Sigmoid colon (tissue), 7 donors: ENCODE results near the gene WWC2. TPM values are rescaled to one million over a fixed set of nuclear protein-coding genes. Genes with fewer than 3 reads are reported as not detected.

Experiments
- DNase-seq: peaks from one replicate; pipeline ENCODE4 v3.0.0-alpha.2; 2019
- H3K27ac ChIP-seq, 4 donors: fragments of 200-600 bp; sonication (generic); one replicate each; pipeline ENCODE4 v1.5.1; 2016 to 2019; ENCODE audit warnings: mild to moderate bottlenecking in 1 of 4
- H3K27me3 ChIP-seq, 3 donors: fragments of 200-600 bp; sonication (generic); one replicate each; pipeline ENCODE4 v1.5.1; 2019; ENCODE audit warnings: mild to moderate bottlenecking in 1 of 3
- H3K36me3 ChIP-seq, 4 donors: fragments of 200-600 bp; sonication (generic); one replicate each; pipeline ENCODE4 v1.5.1; 2016 to 2019
- H3K4me1 ChIP-seq, 4 donors: fragments of 200-600 bp; sonication (generic); one replicate each; pipeline ENCODE4 v1.5.1; 2017 to 2019
- H3K4me3 ChIP-seq, 4 donors: fragments of 200-600 bp; sonication (generic); one replicate each; pipeline ENCODE4 v1.5.1; 2017 to 2019; ENCODE audit warnings: mild to moderate bottlenecking in 2 of 4, moderate library complexity in 1 of 4
- H3K9me3 ChIP-seq, 4 donors: fragments of 200-600 bp in 3 of 4; sonication (generic) in 3 of 4; one replicate each; pipeline versions ENCODE4 v1.5.1 to v1.6.1; 2013 to 2019
- CTCF ChIP-seq, 4 experiments: fragments of 450-650 bp in 3 of 4; fragments of 200-600 bp in 1 of 4; IDR thresholded peaks; one replicate each; pipeline ENCODE4 v1.5.1; 2016 to 2019; ENCODE audit warnings: antibody characterized with exemption in 4 of 4, mild to moderate bottlenecking in 3 of 4, moderate library complexity in 2 of 4
- EP300 ChIP-seq, 4 donors: sonication (generic); formaldehyde crosslinking; IDR thresholded peaks; one replicate each; pipeline ENCODE4 v1.6.1; 2017; ENCODE audit warnings: antibody characterized with exemption in 4 of 4
- POLR2A ChIP-seq, 2 donors: fragments of 450-650 bp; IDR thresholded peaks; one replicate each; pipeline ENCODE4 v1.6.1; 2016; ENCODE audit warnings: antibody characterized with exemption in 2 of 2, mild to moderate bottlenecking in 2 of 2, moderate library complexity in 2 of 2
- POLR2AphosphoS5 ChIP-seq, 4 donors: sonication (generic); formaldehyde crosslinking; IDR thresholded peaks; one replicate each; pipeline ENCODE4 v1.6.1; 2017; ENCODE audit warnings: antibody characterized with exemption in 4 of 4
- WGBS, 2 donors: extraction: QIAGEN DNeasy Blood & Tissue Kit; methylation state at CpG; one replicate each; pipeline ENCODE4 v1.1.7; 2013; 5-methylcytosine and 5-hydroxymethylcytosine counted together
- intact Hi-C: fragments of 100-400 bp; cut with DNase I; formaldehyde crosslinking; loops from one replicate; pipeline ENCODE4 v1.15.1; 2023
- polyA plus RNA-seq, 3 donors: library from polyadenylated mRNA; stranded (reverse); fragments of 200-250 nt; gene quantifications; one replicate each; pipeline ENCODE4 v1.2.3, GENCODE V29; 2013
- total RNA-seq, 4 donors: library from RNA; depleted of rRNA; stranded (reverse); fragments of >200 nt; gene quantifications; one replicate each; pipeline ENCODE4 v1.1.0, GENCODE V29; 2016
- donor health status: healthy with polysubstance abuse.
- donor health status: Bipolar disorder and iron deficiency.
- donor health status: healthy.

WWC2 gene
- total and polyA plus RNA-seq, 7 donors = 1.2 to 53.5 (median 27.0) TPM

- H3K4me3 ChIP-seq = no peak overlapping the region
- intact Hi-C loops = no loop called here
- no peaks in the 10 kb centered on the region for H3K36me3 ChIP-seq
- 31 to 32% methylated on average over 3 of the region's 3 CpGs for WGBS, 2 donors
- H3K9me3 ChIP-seq = no peaks in the 10 kb centered on the region
- TF ChIP-seq CTCF (IDR thresholded peaks at IDR 0.05) (no peak), POLR2A (IDR thresholded peaks at IDR 0.05) (no peak), POLR2AphosphoS5 (IDR thresholded peaks at IDR 0.05) (no peak), EP300 (IDR thresholded peaks at IDR 0.05) (no peak)
- DNase-seq = no peak
- no peak overlapping the region for H3K27ac ChIP-seq
- no peaks in the 10 kb centered on the region for H3K27me3 ChIP-seq
- H3K4me1 ChIP-seq = peaks cover 0 to 61% (median 26%) of the 10 kb centered on the region in 4 donors
These were observed 79.1 kb downstream of the WWC2 start for GRCh38 chr4:183178201-183178600.

GRCh38 chr4:183180096-183180495 is 81.0 kb downstream of the WWC2 start:
- no peak overlapping the region for H3K27ac ChIP-seq
- no peak overlapping the region for H3K4me3 ChIP-seq
- no peaks in the 10 kb centered on the region for H3K9me3 ChIP-seq
- no peaks in the 10 kb centered on the region for H3K36me3 ChIP-seq
- WGBS, 2 donors = 85 to 88% methylated on average over 7 of the region's 7 CpGs
- peaks cover 0 to 50% (median 19%) of the 10 kb centered on the region in 4 donors for H3K4me1 ChIP-seq
- no peak for DNase-seq
- intact Hi-C loops = no loop called here
- TF ChIP-seq POLR2AphosphoS5 (IDR thresholded peaks at IDR 0.05) = no peak
- no peaks in the 10 kb centered on the region for H3K27me3 ChIP-seq

GRCh38 chr4:183180621-183181020 is 81.6 kb downstream of the WWC2 start:
- Histone ChIP-seq H3K4me3 (no peak overlapping the region), H3K27ac (no peak overlapping the region), H3K4me1 (peaks cover 0 to 50% (median 14%) of the 10 kb centered on the region in 4 donors), H3K36me3 (no peaks in the 10 kb centered on the region), H3K9me3 (no peaks in the 10 kb centered on the region), H3K27me3 (no peaks in the 10 kb centered on the region)
- WGBS, 2 donors = 80 to 87% methylated on average over 4 of the region's 4 CpGs
- DNase-seq = no peak
- intact Hi-C loops = no loop called here
- TF ChIP-seq CTCF (IDR thresholded peaks at IDR 0.05) (no peak), EP300 (IDR thresholded peaks at IDR 0.05) (no peak), POLR2AphosphoS5 (IDR thresholded peaks at IDR 0.05) (no peak), POLR2A (IDR thresholded peaks at IDR 0.05) (no peak)

- 81 to 82% methylated on average over 3 of the region's 3 CpGs for whole genome bisulfite sequencing, 2 donors
- TF ChIP-seq EP300 (IDR thresholded peaks at IDR 0.05) (no peak), POLR2AphosphoS5 (IDR thresholded peaks at IDR 0.05) (no peak), CTCF (IDR thresholded peaks at IDR 0.05) (no peak), POLR2A (IDR thresholded peaks at IDR 0.05) (no peak)
- Histone ChIP-seq H3K27me3 (no peaks in the 10 kb centered on the region), H3K36me3 (no peaks in the 10 kb centered on the region), H3K9me3 (no peaks in the 10 kb centered on the region), H3K27ac (no peak overlapping the region), H3K4me1 (peaks cover 0 to 45% (median 9%) of the 10 kb centered on the region in 4 donors), H3K4me3 (no peak overlapping the region)
- DNase-seq = no peak
- intact Hi-C loops = no loop called here
These were observed 82.0 kb downstream of the WWC2 start for GRCh38 chr4:183181081-183181480.

- Histone ChIP-seq H3K27ac (no peak overlapping the region), H3K4me1 (peaks cover 0 to 26% (median 4%) of the 10 kb centered on the region in 4 donors), H3K9me3 (no peaks in the 10 kb centered on the region), H3K36me3 (no peaks in the 10 kb centered on the region), H3K27me3 (no peaks in the 10 kb centered on the region), H3K4me3 (no peak overlapping the region)
- DNase-seq = no peak
- intact Hi-C loops = no loop called here
- 61 to 70% methylated on average over 14 of the region's 14 CpGs for WGBS, 2 donors
- TF ChIP-seq CTCF (IDR thresholded peaks at IDR 0.05) (no peak), EP300 (IDR thresholded peaks at IDR 0.05) (no peak), POLR2A (IDR thresholded peaks at IDR 0.05) (no peak), POLR2AphosphoS5 (IDR thresholded peaks at IDR 0.05) (no peak)
These were observed 84.0 kb downstream of the WWC2 start for GRCh38 chr4:183182873-183183725.
